ENCODE results near the gene KRT10.
A peak's percentile ranks its signal among the peaks of the same experiment; 100 is the strongest.
"Not testable (repeated sequence)": the region's sequence is repeated elsewhere in the genome, so short reads cannot be mapped to it uniquely, and the experiment has no call there.

KRT10 gene

DNA sequence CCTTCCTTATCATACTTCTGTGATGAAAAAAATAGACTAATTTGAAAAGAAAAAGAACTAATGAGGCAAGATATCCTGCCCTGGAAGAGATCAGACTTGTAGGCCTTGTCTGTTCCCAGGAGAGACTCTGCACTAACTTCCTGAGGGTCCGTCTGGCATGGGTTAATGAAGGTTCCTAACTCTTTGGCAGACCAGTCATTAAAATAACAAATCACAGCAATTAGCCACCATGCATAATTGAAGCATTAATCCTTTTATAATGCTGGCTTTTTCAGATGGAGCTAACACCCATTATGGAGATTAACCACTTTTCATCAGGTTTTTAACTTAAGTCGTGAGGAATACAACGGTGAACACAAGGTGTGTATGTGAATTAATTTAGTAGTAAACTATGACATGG, 10.4 kb upstream of the KRT10 start:
- no peak for DNase-seq (ENCODE audit: low read depth)

DNA sequence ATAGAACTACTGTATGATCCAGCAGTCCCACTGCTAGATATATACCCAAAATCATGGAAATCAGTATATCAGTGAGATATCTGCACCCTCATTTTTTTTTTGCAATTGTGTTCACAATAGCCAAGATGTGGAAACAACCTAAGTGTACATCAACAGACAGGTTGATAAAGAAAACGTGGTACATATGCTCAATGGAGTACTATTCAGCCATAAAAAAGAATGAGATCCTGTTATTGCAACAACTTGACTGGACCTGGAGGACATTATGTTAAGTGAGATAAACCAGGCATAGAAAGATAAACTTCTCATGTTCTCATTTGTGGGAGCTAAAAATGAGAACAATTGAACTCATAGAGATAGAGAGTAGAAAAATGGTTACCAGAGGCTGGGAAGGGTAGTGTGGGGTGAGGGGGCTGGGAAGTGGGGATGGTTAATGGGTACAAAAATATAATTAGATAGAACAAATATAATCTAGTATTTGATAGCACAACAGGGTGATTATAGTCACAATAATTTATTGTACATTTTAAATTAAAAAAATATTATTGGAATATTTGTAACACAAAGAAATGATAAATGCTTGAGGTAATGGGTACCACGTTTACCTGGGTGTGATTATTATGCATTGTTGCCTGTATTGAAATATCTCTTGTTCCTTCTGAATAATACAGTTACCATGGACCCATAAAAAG, 7.8 kb upstream of the KRT10 start:
- no peak for DNase-seq (ENCODE audit: low read depth)

GRCh38 chr17:40828454-40829044, 6.1 kb upstream of the KRT10 start:
- DNase-seq (ENCODE audit: low read depth) = no peak

DNA sequence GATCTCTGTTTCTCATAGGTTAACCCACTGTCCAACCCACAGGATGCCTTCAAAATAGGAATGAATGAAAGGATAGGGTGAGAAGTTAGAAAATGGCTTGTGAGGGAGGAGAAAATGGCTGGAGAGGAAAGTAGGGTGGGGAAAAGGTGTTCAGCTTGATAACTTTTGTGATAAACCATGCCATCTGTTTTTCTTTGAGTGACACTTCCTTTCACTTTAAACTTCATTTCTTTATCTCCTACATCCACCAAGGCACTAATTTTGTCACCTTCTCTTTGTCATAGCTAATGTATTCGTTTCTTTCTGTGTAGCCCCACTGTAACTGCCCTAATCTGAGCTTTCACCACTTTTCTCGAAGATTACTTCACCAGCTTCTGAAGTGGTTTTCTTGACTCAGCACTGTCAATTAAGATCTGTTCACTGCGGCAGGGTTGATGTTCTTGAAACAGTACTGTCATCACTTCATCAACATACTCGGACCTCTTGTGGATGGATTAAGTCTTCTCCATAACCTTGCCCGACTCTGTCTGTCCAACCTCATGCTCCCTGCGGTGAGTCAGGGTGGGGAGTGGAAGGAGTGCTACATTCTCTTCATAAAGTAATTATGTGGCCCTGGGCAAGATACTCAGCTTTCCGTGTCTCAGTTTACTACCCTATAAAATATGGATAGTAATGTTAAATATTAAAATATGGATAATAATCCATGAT, 5.5 kb upstream of the KRT10 start:
- no peak for DNase-seq (ENCODE audit: low read depth)

DNA sequence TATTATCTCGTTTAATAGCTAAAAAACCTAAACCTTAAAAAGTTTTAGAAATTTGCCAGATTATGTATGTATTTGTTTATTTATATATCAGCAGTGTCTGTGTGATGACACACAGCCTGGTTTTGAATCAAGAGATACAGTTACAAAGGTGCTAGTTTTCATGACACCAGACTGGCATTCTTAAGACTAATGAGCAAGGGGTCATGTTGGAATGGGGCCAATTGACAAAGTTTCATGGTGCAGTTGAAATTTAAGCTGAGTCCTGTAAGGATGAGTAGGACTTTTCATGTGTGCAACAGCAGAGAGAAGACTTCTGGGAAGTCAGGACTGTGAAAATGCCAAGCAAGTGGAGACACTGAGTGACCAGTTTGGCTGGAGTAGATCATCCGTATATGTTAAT, 3.2 kb upstream of the KRT10 start:
- DNase-seq (ENCODE audit: low read depth) = no peak

DNA sequence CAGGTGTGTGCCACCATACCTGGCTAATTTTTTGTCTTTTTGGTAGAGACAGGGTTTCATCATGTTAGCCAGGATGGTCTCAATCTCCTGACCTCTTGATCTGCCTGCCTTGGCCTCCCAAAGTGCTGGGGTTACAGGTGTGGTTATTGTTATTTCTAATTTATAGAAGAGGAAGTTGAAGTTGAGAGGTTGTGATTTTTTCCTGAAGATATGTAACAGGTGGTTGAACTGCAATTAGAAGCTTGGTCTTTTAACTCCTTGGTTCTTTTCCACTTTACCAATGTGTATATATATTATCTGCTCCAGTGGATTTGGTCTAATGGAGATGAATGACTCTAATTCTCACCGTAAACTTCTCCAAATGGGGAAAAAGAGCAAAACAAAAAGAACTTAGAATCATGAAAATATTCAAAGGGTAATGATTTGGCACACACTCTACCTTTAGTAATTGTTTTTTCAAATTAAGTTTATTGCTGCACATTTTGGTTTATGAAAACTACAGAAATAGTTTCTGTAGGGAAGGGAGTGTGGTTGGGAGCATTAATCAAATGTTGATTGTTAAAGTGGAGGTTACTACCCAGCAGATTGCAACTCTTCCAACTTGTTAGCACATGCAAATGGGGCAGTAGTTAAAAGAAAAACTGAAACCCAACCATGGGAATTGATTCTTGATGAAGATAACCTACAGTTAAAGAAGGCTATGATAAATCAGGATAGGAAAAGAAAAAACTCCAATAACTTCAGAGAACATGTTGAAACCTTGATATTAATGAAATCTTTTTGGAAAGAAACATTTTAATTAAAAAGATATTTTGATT, 1.8 kb upstream of the KRT10 start:
- DNase-seq (ENCODE audit: low read depth) = no peak

GRCh38 chr17:40821536-40821935, 878 bp downstream of the KRT10 start:
- DNase-seq (ENCODE audit: low read depth) = no peak

DNA sequence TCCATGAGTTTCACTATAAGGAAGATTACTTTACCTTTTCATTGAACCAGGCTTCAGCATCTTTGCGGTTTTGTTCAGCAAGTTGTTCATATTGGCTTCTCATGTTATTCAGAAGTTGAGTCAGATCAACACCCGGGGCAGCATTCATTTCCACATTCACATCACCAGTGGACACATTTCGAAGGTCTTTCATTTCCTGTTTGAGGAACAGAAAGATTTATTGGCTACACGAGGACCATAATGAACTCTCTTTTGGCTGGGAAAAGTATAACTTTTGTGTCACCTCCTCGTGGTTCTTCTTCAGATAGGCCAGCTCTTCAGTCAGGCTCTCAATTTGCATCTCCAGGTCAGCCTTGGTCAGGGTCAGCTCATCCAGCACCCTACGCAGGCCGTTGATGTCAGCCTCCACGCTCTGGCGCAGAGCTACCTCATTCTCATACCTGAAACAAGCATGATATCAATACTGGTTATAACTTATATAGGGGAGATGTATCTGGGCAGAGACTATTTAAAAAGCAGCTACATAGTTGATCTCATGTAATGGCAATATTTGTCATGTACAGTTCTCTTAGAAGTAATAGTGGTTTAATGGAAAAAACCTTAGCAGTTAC, 2.1 kb downstream of the KRT10 start:
- no peak for DNase-seq (ENCODE audit: low read depth)

GRCh38 chr17:40819528-40820125, 2.8 kb downstream of the KRT10 start:
- DNase-seq (ENCODE audit: low read depth) = no peak

DNA sequence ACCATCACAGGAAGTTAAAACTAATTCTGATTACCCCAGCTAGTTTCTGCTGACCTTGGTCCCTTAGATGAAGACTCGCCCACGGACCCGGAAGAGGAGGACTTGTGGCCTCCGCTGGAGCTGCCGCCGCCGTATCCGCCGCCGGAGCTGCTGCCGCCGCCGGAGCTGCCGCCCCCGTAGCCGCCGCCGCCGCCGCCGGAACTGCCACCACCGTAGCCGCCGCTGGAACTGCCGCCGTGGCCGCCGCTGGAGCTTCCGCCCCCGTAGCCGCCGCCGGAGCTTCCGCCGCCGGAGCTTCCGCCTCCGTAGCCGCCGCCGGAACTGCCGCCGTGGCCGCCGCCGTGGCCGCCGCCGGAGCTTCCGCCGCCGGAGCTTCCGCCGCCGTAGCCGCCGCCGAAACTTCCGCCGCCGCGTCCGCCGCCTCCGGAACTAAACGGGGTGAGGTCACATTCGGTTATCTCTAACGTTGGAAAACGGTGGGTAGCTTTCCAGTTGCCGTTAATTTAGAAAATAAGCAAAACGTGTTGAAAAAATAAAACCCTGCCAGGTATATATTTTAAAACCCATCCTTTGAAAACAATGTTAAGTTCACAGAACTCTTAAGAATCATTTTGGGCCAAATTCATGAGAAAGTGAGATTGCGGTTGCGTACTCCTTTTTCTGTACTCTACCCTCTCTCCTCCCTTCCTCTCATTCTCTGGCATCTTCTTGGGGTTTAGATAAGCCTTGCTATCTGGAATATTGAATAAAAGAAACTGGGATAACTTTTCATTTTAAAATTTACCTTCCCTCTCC, 3.5 kb downstream of the KRT10 start:
- peak; percentile 54 for DNase-seq (ENCODE audit: low read depth)

DNA sequence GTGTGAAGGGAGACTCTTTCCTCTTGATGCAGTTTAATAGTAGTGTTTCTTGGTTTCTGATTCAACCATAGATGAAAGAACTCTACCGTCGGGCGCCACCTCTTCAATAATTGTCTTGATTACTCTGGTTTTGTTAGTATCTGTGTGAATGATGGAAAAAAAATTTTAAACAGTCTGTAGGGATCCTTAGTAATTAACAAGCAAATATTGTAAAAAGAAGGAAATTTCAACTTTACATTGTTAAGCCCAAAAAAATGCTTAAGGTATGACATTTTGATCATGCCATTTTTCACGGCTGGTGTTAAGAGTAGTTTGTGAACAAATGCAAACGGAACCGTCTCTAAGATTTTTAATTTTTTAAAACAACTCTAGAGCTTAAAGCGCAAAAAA, 4.1 kb downstream of the KRT10 start:
- no peak for DNase-seq (ENCODE audit: low read depth)

DNA sequence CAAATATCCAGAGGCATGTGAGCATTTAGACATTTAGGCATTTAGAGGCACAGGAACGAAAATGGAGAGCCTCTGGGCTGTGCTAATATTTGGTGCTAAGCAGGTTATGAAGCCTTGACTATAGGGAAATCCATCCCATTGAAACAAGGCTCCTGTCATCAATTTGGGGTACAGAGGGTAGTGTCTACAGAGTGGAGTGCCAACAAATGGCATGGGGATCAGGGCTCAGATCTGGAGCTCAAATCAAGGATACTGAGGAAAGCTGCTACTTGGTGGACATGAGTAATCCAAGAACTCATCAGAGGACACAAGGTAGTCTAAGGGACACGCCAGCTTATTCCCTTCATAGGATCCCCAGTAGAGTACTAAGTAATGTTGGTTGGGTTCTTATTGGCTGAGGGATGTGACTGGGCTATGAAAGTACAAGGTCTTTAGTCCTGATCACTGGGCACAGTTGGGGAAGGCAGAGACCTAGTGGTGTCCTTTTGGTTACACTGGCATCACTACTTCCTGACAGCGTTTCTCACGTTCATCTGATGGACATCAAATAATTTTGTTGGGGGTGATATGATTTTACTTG, 5.2 kb downstream of the KRT10 start:
- no peak for DNase-seq (ENCODE audit: low read depth)

DNA sequence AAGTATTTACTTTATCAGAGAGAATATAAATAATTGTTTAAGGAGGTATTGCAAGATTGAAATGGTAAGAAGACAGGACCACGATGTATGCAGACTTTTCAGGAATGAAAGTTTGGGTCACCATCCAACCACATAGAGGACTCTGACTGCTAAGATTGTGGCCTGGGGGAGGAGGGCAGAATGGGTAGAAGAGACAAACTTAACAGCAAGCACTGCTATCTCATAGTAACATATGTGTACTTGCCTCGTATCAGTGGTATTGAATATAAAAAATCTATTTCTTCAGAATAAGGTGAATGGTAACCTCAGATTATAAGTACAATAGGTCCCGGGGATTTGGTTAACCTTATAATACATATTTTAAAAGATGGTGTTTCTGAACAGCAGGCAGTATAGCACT, 5.8 kb downstream of the KRT10 start:
- DNase-seq (ENCODE audit: low read depth) = no peak

- DNase-seq (ENCODE audit: low read depth) = no peak
These were observed 7.0 kb downstream of the KRT10 start for GRCh38 chr17:40815381-40815780.

DNA sequence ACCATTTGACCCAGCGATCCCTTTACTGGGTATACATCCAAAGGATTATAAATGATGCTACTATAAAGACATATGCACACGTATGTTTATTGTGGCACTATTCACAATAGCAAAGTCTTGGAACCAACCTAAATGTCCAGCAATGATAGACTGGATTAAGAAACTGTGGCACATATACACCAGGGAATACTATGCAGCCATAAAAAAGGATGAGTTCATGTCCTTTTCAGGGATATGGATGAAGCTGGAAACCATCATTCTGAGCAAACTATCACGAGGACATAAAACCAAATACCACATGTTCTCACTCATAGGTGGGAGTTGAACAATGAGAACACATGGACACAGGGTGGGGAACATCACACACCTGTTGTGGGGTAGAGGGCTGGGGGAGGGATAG, 7.8 kb downstream of the KRT10 start:
- not testable (repeated sequence) for DNase-seq (ENCODE audit: low read depth)

DNA sequence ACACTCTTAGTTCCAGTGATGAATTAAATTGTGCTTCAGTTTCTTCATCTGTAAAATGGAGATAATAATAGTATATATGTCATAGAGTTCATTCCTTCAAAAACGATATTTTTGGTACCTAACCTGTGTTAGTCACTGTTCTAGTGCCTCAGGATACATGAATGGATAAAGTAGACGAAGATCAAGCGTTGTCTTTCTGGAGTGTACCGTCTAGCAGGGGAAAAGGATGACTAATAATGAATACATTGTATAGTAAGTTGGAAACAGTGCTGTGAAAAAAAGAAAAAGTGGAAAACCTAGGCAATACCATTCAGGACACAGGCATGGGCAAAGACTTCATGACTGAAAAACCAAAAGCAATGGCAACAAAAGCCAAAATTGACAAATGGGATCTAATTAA, 8.6 kb downstream of the KRT10 start:
- DNase-seq (ENCODE audit: low read depth) = no peak

GRCh38 chr17:40812639-40813038, 9.8 kb downstream of the KRT10 start:
- no peak for DNase-seq (ENCODE audit: low read depth)

DNA sequence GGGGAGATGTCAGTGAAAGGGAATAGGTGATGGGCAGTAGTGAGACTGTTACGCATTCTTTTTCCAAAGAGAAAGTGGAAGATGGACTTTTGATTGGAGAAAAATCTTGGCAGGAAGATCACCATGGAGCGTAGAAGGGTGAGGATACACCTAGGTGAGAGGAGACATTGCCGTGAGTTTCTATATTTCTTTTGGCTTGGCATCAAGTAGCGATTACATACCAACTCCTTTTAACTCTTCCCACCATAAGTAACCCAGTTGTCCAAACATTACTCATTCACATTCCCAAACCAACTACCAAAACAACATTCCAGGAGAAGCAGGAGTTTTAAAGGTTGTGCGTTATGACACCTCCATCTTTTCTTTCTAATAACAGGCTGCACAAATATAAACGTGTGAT, 11.9 kb downstream of the KRT10 start:
- DNase-seq (ENCODE audit: low read depth) = no peak

DNA sequence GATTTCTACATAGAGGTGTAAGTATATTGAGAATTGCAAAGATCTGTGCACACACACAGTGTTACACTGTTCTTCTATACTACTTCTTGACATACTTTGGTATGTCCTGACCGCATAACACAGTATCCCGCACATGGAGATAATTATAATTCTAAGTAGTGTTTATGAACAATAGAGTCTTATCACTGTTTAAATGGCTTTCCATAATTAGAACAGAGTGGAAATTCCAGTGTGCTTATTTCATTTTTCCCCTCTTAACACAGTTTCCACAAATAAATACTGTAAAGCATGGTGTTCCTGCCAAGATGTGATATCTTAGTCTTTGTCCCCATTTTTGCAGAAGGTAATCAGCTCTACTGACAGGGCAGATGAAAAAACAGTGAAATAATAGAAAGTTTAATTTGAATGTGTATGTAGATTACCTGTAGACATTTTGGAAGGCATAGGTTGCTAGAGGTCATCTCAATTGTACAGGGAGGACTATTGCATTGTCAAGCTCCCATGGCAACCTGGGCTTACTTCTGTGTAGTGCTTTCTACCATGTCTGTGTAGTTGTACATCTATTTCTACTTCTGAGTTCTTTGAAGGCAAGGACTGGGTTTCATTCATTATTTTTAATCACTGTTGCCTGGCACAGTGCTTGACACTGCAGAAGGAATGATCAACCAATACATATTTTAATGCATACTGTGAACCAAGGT, 12.5 kb downstream of the KRT10 start:
- no peak for DNase-seq (ENCODE audit: low read depth)

DNA sequence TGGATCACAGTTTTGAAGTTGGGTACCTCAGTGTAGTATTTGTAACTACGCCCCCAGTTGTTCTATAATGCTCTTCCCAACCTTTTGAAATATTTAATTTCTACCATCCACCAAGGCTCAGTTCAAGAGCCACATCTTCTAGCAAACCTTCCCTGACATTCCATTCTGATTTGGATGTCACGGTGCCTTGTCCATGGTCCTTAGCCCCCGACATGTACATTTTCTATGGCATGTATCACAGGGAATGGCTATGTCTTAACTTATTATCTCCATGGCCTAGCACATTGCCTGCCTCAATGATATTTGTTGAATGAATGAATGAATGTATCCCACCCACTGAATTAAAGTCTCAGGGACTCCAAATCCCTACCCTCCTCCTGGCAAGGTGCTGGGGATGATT, 16.3 kb downstream of the KRT10 start:
- DNase-seq (ENCODE audit: low read depth) = no peak

Measured in GM04504 (cell line).